ENCODE measurements around the gene FRAS1.

- TF ChIP-seq CTCF (IDR thresholded peaks at IDR 0.05) (no peak), POLR2A (IDR thresholded peaks at IDR 0.05) (no peak)
Measured at GRCh38 chr4:78169728-78170127, 112.6 kb downstream of the FRAS1 start.

Data from heart left ventricle (tissue), 13 donors.